ENCODE measurements around the gene RARRES2. TPM values are rescaled to one million over a fixed set of nuclear protein-coding genes. Genes with fewer than 3 reads are reported as not detected.
A peak's percentile ranks its signal among the peaks of the same experiment; 100 is the strongest.

The RARRES2 gene
- total RNA-seq, 2 experiments from 2014 or later: not detected

DNA sequence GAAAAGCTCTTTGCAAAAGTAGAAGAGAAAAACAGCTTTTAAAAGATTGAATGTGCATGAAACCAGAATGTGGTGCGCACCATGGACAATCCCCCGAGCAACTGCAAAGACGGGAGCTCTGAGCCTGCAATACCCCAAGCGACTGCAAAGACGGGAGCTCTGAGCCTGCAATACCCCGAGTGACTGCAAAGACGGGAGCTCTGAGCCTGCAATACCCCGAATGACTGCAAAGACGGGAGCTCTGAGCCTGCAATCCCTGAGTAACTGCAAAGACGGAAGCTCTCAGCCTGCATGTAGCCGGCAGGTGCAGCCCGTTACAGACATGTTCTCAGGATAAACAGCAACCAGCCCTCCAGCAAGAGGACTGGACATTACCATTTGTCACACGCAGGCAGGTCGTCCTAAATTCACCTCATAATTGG, 43.9 kb upstream of the RARRES2 start:
- Mint-ChIP-seq H3K36me3 (ENCODE audit: low read depth) (no peaks in the 10 kb centered on the region), H3K9me3 (no peaks in the 10 kb centered on the region), H3K4me1 (ENCODE audit: low read depth) (peaks cover 16% of the 10 kb centered on the region), H3K27me3 (no peaks in the 10 kb centered on the region), H3K27ac (no peak overlapping the region), H3K4me3 (no peak overlapping the region)
- ATAC-seq (ENCODE audit: poor library complexity) (no peak), DNase-seq (no peak)
- H3K27ac ChIP-seq (ENCODE audit: low read depth in 1 of 2, low read length in 2 of 2): no peak overlapping the region
- H3K4me3 ChIP-seq (ENCODE audit: low read length): no peak overlapping the region
- intact Hi-C loops (cut with DNase I, micrococcal nuclease): no loop called here
- peaks cover 3% of the 10 kb centered on the region for H3K36me3 ChIP-seq (ENCODE audit: insufficient read depth, low read length)
- H3K27me3 ChIP-seq (ENCODE audit: control insufficient read depth in 1 of 2, insufficient read depth in 2 of 2, low read length in 2 of 2): no peaks in the 10 kb centered on the region
- H3K4me1 ChIP-seq (ENCODE audit: insufficient read depth, low read length): peaks cover 12% of the 10 kb centered on the region
- no peaks in the 10 kb centered on the region for H3K9me3 ChIP-seq (ENCODE audit: control insufficient read depth in 1 of 2, insufficient read depth in 1 of 2, low read length in 2 of 2)
- POLR2A ChIA-PET: no interaction called here
- CTCF ChIA-PET: no interaction called here
- TF ChIP-seq CTCF (IDR thresholded peaks at IDR 0.05): no peak

DNA sequence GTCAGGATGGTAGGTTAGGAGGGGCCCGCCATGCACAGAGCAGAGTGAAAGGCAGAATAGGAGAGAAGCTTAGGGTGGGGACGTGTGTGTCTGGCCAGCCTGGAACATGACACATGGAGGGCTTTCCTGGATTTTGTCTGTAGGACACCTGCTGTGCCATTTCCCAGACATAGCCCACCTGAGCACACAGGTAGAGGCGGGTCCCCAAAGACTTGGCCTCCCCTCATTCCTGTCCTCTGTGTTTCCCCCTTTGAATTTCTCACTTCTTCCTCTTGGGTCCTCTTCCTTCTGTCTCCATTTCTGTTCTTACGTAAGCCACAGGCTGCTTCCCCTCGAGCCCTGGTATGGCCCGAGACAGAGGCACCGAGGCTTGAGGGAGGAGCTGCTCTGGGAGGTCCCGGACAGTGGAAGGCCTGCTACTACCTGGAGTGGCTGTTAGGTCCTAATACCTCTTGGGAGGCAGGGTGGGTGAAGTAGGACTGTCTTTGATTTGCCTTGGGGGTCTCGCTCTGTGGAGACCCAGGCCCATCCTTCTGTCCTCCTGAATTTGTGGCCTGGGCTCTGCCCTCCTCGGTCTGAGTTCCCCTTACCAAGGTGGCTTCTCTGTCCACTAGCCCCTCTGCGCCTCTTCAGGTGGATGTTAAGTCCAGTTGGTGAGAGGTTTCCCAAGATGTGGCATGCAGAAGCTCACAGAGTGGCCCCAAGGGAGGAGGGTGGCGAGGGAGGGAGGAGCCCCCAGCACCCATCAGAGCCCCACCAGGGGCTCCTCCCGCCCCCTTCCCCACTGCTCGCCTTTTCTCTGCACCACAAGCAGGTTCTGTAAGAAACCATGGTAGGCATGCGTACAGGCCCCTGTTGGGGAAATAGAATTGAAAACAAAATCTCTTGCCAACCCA, 43.2 kb upstream of the RARRES2 start:
- Histone ChIP-seq H3K27ac (ENCODE audit: low read depth in 1 of 2, low read length in 2 of 2) (no peak overlapping the region), H3K36me3 (ENCODE audit: insufficient read depth, low read length) (peaks cover 3% of the 10 kb centered on the region), H3K9me3 (ENCODE audit: control insufficient read depth in 1 of 2, insufficient read depth in 1 of 2, low read length in 2 of 2) (no peaks in the 10 kb centered on the region), H3K4me3 (ENCODE audit: low read length) (no peak overlapping the region), H3K27me3 (ENCODE audit: control insufficient read depth in 1 of 2, insufficient read depth in 2 of 2, low read length in 2 of 2) (no peaks in the 10 kb centered on the region), H3K4me1 (ENCODE audit: insufficient read depth, low read length) (peaks cover 18% of the 10 kb centered on the region)
- Mint-ChIP-seq H3K9me3 (no peaks in the 10 kb centered on the region), H3K27ac (no peak overlapping the region), H3K36me3 (ENCODE audit: low read depth) (no peaks in the 10 kb centered on the region), H3K4me1 (ENCODE audit: low read depth) (peaks cover 23% of the 10 kb centered on the region), H3K27me3 (no peaks in the 10 kb centered on the region), H3K4me3 (no peak overlapping the region)
- no peak for ATAC-seq (ENCODE audit: poor library complexity)
- POLR2A ChIA-PET: no interaction called here
- intact Hi-C loops (cut with DNase I, micrococcal nuclease): loop anchor here in 1 of 2 experiments (5.0 kb wide), 1 partner anchor 667 kb away; no protein-coding TSS in a partner anchor
- TF ChIP-seq CTCF (IDR thresholded peaks at IDR 0.05): no peak
- CTCF ChIA-PET: no interaction called here
- DNase-seq: peak in 1 of 14 experiments; percentile 27

- Mint-ChIP-seq H3K9me3 (no peaks in the 10 kb centered on the region), H3K27me3 (no peaks in the 10 kb centered on the region), H3K4me1 (ENCODE audit: low read depth) (peaks cover 25% of the 10 kb centered on the region), H3K36me3 (ENCODE audit: low read depth) (no peaks in the 10 kb centered on the region), H3K4me3 (no peak overlapping the region), H3K27ac (no peak overlapping the region)
- Histone ChIP-seq H3K27ac (ENCODE audit: low read depth in 1 of 2, low read length in 2 of 2) (no peak overlapping the region), H3K36me3 (ENCODE audit: insufficient read depth, low read length) (peaks cover 2% of the 10 kb centered on the region), H3K9me3 (ENCODE audit: control insufficient read depth in 1 of 2, insufficient read depth in 1 of 2, low read length in 2 of 2) (no peaks in the 10 kb centered on the region), H3K27me3 (ENCODE audit: control insufficient read depth in 1 of 2, insufficient read depth in 2 of 2, low read length in 2 of 2) (no peaks in the 10 kb centered on the region), H3K4me1 (ENCODE audit: insufficient read depth, low read length) (peaks cover 21% of the 10 kb centered on the region), H3K4me3 (ENCODE audit: low read length) (no peak overlapping the region)
- ChIA-PET POLR2A (no interaction called here), CTCF (no interaction called here)
- no peak for DNase-seq
- intact Hi-C loops (cut with DNase I, micrococcal nuclease): loop anchor here in 1 of 2 experiments (5.0 kb wide), 1 partner anchor 667 kb away; no protein-coding TSS in a partner anchor
- ATAC-seq (ENCODE audit: poor library complexity): no peak
- TF ChIP-seq CTCF (IDR thresholded peaks at IDR 0.05): no peak
Observed at GRCh38 chr7:150383710-150384397, 42.4 kb upstream of the RARRES2 start.
